Ectodermal cell (in vitro differentiated cells): ENCODE data around the gene HOXB5.

Experiments
- H3K27ac ChIP-seq: 2 replicates; pipeline ENCODE4 v1.7.0; 2013; ENCODE audit warnings: mild to moderate bottlenecking, low read depth, low read length; ENCODE audit not compliant: insufficient read depth, poor library complexity, severe bottlenecking
- H3K27me3 ChIP-seq: 2 replicates; pipeline ENCODE4 v1.7.0; 2013; ENCODE audit warnings: mild to moderate bottlenecking, low read length; ENCODE audit not compliant: insufficient read depth, control insufficient read depth, poor library complexity, severe bottlenecking
- H3K36me3 ChIP-seq: one replicate; pipeline ENCODE4 v1.7.0; 2013; ENCODE audit warnings: low read length; ENCODE audit not compliant: control insufficient read depth, insufficient read depth
- H3K4me1 ChIP-seq: one replicate; pipeline ENCODE4 v1.7.0; 2013; ENCODE audit warnings: low read length; ENCODE audit not compliant: control insufficient read depth, insufficient read depth
- H3K4me3 ChIP-seq: 2 replicates; pipeline ENCODE4 v1.7.0; 2013; ENCODE audit warnings: low read depth, low read length, control low read depth; ENCODE audit not compliant: insufficient read depth
- H3K9me3 ChIP-seq: 2 replicates; pipeline ENCODE4 v1.7.0; 2013; ENCODE audit warnings: mild to moderate bottlenecking, low read length, moderate library complexity; ENCODE audit not compliant: control insufficient read depth
- WGBS, 2 experiments: methylation state at CpG; one replicate each; pipeline ENCODE4 v1.1.7; 2013; ENCODE audit warnings: missing lambda C conversion rate in 2 of 2; 5-methylcytosine and 5-hydroxymethylcytosine counted together

HOXB5 gene

DNA sequence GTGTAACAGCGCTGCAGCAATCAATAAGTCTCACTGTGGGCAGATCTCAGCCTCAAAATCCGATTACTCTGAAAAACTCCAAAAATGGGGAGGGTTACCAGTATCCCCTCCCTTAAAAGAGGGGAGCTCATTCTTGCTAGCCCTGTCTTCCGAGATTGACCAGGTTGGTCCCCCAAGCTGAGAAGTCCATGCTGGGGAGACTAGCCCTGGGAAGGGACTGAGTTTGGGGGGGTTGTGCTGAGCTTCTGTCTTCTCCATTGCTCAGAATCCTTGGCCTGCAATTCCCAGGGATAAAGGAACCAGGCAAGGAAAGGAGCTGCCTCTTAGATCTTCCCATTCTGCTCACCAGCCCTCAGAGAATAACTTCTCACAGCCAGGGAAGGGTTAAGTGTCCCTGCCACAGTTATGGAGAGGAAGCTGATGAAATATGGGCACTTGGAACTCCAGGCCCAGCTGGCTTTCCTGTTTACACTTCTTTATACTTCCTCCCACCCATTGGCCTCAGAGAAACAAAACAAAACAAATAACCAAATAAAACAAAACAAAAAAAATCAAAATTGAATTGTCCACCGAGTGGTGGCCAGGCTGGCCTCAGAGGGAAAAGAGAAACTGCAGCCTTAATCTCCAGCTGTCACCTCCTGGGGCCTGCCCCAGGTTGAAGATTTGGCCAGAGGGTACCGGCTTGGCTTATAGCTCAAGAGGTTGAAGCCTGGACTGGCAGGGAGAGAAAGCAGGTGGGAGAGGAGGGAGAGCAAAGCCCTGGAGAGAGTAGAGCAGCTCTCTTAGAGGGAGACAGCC, 6.1 kb downstream of the HOXB5 start:
- Histone ChIP-seq H3K4me3 (no peak overlapping the region), H3K9me3 (no peaks in the 10 kb centered on the region), H3K4me1 (no peaks in the 10 kb centered on the region), H3K36me3 (no peaks in the 10 kb centered on the region), H3K27ac (no peak overlapping the region), H3K27me3 (peaks cover 100% of the 10 kb centered on the region)
- WGBS, 2 experiments = 22% methylated on average over 4 to 5 of the region's 5 CpGs

GRCh38 chr17:48586355-48587258, 7.0 kb downstream of the HOXB5 start:
- no peak overlapping the region for H3K27ac ChIP-seq
- peaks cover 100% of the 10 kb centered on the region for H3K27me3 ChIP-seq
- WGBS, 2 experiments = 2 to 7% methylated on average over 23 to 30 of the region's 34 CpGs
- H3K36me3 ChIP-seq = no peaks in the 10 kb centered on the region
- H3K9me3 ChIP-seq = no peaks in the 10 kb centered on the region
- no peaks in the 10 kb centered on the region for H3K4me1 ChIP-seq
- H3K4me3 ChIP-seq = no peak overlapping the region

DNA sequence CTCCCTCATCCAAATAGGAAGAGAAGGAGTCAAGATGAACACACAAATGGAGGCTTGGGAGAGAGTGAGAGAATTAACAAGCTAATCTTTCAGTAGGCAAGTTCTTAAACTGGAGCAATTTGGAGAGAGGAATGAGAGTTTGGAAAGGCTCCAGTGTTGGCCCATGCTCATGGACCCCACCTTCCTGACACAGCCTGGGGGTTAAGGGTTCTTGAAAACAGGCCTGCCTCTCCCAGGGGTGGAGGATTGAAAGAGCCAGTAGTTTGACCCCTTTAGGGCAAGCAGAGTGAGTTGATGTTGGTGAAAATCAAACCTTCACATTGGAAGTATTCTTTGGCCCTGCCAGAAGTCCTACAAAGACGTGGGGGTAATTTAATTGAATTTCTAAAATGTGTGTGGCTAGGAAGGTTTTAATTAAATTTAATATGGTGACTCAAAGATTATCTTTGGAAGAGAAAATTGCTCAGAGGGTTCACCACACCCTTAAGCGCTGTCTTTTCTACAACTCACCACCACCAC, 9.3 kb downstream of the HOXB5 start:
- Histone ChIP-seq H3K9me3 (no peaks in the 10 kb centered on the region), H3K27ac (no peak overlapping the region), H3K4me3 (no peak overlapping the region), H3K36me3 (no peaks in the 10 kb centered on the region), H3K27me3 (peaks cover 100% of the 10 kb centered on the region), H3K4me1 (no peaks in the 10 kb centered on the region)
- WGBS, 2 experiments = 20 to 22% methylated on average over 2 of the region's 2 CpGs

GRCh38 chr17:48583708-48584222, 9.8 kb downstream of the HOXB5 start:
- Histone ChIP-seq H3K27me3 (peaks cover 100% of the 10 kb centered on the region), H3K9me3 (no peaks in the 10 kb centered on the region), H3K4me3 (no peak overlapping the region), H3K4me1 (no peaks in the 10 kb centered on the region), H3K36me3 (no peaks in the 10 kb centered on the region), H3K27ac (no peak overlapping the region)
- 25 to 58% methylated on average over 2 to 3 of the region's 3 CpGs for WGBS, 2 experiments

DNA sequence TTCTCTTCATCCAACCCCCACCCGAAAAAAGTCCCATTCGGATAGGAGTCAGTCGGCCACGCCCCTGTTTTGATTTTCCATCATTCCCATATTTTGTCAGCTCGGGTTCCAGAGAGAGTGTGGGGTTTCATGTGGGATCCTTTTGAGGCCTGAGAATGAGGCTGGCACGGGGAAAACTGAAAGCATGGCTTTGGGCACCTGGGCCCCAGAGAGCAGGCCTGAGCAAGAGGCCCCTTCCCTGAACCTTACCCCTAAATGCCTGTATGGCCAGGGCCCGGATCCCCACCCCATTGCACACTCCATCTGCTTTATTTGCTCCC, 10.9 kb downstream of the HOXB5 start:
- WGBS, 2 experiments = 20% methylated on average over 7 of the region's 7 CpGs
- Histone ChIP-seq H3K9me3 (no peaks in the 10 kb centered on the region), H3K4me1 (no peaks in the 10 kb centered on the region), H3K4me3 (no peak overlapping the region), H3K27me3 (peaks cover 100% of the 10 kb centered on the region), H3K27ac (no peak overlapping the region), H3K36me3 (no peaks in the 10 kb centered on the region)

DNA sequence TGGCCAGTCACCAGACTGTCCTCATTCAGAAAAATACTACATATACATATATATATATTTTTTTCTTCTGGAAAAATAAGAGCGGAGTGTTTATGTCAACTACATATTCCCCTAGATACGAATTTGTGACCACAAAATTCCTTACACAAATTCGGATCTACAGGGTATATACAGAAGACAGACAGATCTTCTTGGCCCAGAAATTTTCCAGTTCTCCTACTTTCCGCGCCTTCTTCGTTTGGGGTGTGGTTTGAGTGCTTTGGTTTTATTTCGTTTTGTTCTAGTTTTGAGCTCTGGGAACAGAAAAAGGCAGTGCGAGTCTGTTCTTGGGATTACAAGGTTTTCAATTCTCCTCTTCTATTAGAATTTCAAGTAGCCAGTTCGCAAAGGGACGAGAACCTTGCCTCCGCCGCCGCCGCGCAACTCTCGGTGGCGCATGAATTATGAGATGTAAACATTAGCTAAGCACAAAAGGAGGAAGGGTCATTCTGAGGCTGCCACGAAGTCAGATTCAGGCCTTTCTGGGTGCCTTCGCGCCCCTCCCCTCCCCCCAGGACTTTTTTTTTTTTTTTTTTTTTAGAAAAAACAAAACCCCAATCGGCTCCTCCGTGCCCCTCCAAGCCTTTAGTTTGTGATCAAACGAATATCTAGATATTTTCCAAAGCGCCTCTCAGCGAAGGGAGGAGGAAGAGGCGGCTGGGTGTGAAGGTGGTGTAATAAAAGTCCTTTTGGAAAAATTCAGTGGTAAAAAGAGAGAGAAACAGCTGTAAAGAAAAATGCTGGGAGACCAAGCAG, 13.6 kb downstream of the HOXB5 start:
- H3K27ac ChIP-seq = no peak overlapping the region
- no peak overlapping the region for H3K4me3 ChIP-seq
- H3K27me3 ChIP-seq = peaks cover 100% of the 10 kb centered on the region
- WGBS, 2 experiments = 6 to 8% methylated on average over 24 of the region's 26 CpGs
- no peaks in the 10 kb centered on the region for H3K36me3 ChIP-seq
- no peaks in the 10 kb centered on the region for H3K4me1 ChIP-seq
- no peaks in the 10 kb centered on the region for H3K9me3 ChIP-seq

DNA sequence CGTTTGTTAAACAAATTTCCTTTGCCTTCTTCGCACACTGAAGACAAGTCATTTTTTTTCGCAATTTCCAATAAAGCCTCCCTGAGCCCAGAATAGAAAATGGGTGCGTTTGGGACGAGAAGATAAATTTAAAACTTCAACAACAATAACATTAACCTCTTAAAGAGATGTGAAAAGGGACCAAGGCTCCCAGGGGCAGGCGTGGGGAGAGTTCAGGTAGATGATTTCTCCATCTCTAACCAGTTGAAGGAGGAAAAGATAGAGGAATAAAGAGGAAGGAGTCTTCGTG, 14.2 kb downstream of the HOXB5 start:
- no peak overlapping the region for H3K4me3 ChIP-seq

DNA sequence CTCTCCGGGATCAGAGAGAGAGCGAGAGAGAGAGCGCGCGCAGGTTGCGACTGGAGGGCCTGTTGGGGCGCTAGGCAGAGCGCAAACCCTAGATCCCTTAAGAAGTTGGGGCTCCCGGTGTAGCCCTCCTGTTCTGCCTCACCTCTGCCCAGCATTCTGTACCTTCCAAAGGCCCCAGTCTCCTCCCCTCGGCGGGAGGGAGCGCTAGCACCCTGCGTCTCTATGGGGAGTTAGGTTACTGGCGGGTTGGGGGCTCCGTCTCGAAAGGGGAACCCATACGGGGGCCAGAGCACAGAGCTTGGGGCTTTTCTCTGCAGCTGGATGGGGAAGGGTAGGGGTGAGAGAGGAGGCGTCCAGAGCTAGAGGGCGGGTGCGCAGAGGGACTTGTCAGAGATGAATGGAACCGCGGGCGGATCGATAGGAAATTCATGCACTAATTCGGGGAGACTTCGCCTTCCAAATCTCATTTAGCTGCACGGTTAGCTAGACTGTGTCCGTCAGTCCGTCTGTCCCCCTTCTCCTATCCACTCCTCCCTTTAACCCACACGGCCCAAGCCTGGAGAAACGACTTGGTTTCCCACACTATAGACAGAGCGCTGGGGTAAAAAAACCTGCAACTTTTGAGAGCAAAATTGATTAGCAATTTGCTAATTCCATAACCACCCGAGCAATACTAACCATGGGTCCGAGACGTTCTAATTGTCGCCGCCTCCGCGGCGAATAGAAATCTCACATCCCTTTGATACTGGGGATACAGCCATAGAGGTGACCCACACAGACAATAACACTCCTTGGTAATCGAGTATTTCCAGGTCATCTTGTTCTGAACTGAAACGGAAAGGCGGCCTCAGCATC, 14.7 kb downstream of the HOXB5 start:
- H3K4me1 ChIP-seq = no peaks in the 10 kb centered on the region
- H3K36me3 ChIP-seq = no peaks in the 10 kb centered on the region
- 3 to 4% methylated on average over 43 of the region's 43 CpGs for WGBS, 2 experiments
- H3K4me3 ChIP-seq = no peak overlapping the region
- H3K27me3 ChIP-seq = peaks cover 100% of the 10 kb centered on the region
- no peaks in the 10 kb centered on the region for H3K9me3 ChIP-seq
- H3K27ac ChIP-seq = no peak overlapping the region

More for the DNA sequence above, 14.2 kb downstream of the HOXB5 start:
- Histone ChIP-seq H3K27ac (no peak overlapping the region), H3K4me1 (no peaks in the 10 kb centered on the region), H3K9me3 (no peaks in the 10 kb centered on the region), H3K27me3 (peaks cover 100% of the 10 kb centered on the region), H3K36me3 (no peaks in the 10 kb centered on the region)
- 5 to 6% methylated on average over 3 to 6 of the region's 7 CpGs for WGBS, 2 experiments

- no peak within 1 kb of the TSS for H3K27ac ChIP-seq
- H3K9me3 ChIP-seq = no peaks in the 10 kb centered on the region
- 1% methylated on average over 58 of the region's 58 CpGs for WGBS, 2 experiments
- H3K27me3 ChIP-seq = peaks cover 100% of the 10 kb centered on the region
- no peaks in the 10 kb centered on the region for H3K36me3 ChIP-seq
- H3K4me3 ChIP-seq = no peak within 1 kb of the TSS
- H3K4me1 ChIP-seq = no peaks in the 10 kb centered on the region
Observed at GRCh38 chr17:48577946-48578615, 15.5 kb downstream of the HOXB5 start, which contains the start of gene HOXB4. HOXB4 (minus strand) TSS chr17:48578350; CDS start chr17:48578319, 31 bp downstream.
